HG02840 (cell line): ENCODE measurements around the gene GLB1L3.

Source experiments
- ATAC-seq: cut with Tn5 transposase; IDR thresholded peaks from one replicate; pipeline ENCODE4 v1.9.1; 2021; ENCODE audit warnings: mild to moderate bottlenecking, moderate library complexity, moderate number of reproducible peaks; ENCODE audit not compliant: unreplicated experiment, low FRiP score

GLB1L3 gene, protein sequence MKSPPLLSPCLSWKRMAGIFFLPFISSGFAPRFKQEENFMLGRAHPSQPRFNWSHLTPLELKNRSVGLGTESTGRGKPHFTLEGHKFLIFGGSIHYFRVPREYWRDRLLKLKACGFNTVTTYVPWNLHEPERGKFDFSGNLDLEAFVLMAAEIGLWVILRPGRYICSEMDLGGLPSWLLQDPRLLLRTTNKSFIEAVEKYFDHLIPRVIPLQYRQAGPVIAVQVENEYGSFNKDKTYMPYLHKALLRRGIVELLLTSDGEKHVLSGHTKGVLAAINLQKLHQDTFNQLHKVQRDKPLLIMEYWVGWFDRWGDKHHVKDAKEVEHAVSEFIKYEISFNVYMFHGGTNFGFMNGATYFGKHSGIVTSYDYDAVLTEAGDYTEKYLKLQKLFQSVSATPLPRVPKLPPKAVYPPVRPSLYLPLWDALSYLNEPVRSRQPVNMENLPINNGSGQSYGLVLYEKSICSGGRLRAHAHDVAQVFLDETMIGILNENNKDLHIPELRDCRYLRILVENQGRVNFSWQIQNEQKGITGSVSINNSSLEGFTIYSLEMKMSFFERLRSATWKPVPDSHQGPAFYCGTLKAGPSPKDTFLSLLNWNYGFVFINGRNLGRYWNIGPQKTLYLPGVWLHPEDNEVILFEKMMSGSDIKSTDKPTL

DNA sequence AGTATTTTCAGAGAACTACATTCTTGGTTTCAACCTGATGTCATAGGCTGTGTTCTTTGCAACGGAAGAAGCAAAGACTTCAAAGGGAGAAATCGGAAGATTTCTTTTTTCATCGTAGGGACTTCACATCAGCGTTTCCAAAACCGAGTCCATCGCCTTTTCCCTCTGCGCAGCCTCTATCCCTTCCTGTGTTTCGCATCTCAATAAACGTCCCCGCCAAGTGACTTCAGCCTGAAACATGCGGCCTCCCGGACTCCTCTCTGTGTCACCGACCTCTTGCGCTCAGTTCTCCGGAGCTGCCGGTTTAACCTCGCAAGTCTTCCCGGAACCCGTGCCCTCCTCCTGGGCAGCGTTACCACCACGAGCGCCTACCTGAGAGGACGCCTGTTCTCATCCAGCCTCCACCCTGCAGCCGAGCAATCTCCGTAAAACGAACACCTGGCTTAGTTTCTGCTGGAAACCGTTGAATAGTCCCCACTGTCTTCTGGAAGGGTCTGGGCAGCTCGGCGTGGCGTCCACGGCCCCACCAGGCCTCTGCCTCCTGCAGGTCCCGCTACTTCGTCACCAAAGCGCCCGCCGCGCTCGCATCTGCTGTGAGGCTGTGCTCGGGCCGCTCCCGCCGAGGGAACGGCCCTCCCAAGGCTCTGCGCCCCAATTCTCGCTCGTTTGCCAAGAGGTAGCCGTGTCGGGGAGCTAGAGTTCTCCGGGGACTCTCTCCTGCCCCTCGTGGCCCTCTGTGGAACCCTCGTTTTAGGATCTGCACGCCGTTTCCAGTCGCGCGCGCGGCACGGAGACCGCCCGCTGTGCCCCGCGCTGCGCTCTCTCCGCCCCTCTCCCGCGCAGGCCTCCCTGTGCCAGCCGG, at the start of gene GLB1L3:
Gene GLB1L3, plus strand, starts transcription at position 846 of the 862 bp plus-strand sequence. CDS start 362 bp downstream, outside the sequence.
- ATAC-seq = peak; percentile 73

DNA sequence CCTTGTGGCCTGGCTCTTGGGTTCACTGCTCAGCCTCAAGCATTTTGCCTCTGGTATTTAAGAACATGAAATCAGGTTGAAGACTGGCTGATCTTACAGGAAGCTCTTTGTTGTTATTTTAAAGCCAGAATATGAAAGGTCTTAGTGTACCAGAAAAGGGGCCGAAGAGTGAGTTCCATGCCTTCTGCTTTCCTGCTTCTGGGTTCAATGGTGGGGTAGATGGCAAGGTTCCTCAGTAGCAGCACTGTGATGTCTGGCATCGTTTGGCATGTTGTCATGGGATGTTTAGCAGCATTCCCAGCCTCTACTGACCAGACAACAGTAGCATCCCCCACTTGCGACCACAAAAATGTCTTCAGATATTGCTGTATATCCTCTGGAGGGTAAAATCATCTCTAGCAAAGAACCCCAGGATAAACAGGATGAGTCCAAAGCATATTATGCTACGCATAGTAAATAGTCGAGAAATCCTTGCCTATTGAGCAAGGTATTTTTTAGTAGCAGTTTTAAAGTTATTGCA, 49.3 kb upstream of the GLB1L3 start:
- ATAC-seq = no peak

DNA sequence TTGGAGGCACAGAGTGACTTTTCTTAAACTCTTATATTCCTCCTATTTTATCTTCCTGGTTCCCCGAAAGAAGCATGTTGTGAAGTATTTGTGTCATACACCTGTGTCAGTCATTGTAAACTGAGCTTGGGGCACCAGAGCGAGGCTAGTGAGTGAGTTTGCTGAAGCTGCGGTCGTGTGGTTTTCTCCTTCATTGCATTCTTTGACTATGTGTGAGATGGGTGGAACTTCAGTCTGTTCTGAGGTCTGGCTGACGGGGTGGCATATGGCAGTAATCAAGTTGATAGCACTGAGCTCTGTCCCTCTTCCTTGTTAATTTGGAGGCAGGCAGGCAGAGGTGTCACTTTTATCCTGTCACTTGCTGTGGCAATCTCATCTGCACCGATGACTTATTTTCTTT, 47.6 kb upstream of the GLB1L3 start:
- peak; percentile 46 for ATAC-seq

DNA sequence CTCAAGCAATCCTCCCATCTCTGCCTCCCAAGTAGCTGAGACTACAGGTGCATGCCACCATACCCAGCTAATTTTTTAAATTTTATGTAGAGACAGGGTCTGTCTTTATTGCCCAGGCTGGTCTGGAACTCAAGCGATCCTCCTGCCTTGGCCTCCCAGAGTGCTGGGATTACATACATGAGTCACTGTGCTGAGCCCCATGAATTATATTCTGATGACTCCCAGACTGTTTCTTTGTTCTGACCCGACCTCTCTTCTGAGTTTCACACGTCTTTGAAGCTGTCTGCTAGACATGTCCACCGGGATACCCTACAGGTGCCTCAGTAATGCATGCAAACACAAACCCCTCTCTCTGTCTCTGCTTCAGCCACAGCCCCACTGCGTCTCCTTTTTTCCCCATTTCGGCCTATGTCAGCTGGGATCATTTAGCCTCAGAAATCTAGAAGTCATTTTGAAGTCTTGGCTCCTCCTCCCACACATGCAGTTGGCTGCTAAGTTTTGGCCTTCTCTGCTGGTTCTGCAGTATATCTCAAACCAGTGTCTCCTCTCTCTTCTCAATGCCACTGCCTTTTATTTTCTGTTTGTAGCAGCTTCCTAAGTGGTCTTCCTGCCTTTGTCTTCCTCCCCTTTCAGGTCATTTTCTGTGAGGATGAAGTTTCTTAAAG, 46.9 kb upstream of the GLB1L3 start:
- ATAC-seq = no peak

DNA sequence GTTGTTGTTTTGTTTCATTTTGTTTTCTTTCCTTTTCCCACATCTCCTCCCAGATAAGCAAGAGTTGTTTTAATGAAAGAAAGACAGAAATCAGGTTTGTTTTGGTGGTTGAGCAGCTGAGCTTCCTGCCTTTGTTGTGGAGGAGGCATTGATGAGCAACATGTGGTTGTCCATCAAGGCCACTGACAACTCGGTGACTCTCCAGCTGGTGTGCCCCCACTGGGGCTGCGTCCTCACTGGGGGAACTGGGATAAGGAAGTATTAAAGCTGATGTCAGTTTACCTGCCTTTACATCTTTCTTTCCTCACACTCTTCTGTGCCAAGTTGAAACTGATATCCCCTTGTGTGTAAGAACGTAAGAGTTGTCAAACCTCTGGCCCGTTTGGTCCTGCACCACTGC, 45.8 kb upstream of the GLB1L3 start:
- no peak for ATAC-seq

DNA sequence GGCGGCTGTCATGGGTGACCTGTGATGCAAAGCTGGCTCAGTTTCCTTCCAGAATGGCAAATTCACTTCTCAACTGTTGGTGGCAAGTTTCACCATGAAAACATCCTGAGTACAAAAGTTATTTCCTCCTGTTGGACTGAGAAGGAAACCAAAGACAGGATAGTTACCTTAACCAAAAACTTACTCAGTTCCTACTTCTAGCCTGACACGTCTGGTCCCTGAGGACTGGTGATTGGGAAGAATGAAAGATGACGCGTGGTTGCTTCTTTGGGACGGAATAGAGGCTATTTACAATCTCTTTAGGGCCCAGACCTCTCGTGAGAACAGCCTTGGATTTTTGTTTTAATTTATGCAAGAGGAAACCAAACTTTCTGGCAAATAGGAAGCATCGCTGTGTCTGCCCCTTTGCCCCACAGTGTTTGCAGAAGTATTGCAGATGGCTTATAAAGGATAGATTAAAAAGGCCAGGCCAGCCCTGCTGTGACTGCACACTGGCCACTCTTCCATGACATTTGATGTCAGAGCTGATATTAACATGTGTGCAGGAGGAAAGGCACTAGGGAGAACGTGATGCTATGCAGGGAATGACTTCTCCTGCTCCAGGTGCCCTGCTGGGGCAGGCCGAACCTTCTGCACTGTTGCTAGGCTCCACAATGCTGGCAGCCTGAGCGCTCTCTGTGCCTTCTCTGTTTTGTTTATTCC, 44.1 kb upstream of the GLB1L3 start:
- ATAC-seq = no peak

DNA sequence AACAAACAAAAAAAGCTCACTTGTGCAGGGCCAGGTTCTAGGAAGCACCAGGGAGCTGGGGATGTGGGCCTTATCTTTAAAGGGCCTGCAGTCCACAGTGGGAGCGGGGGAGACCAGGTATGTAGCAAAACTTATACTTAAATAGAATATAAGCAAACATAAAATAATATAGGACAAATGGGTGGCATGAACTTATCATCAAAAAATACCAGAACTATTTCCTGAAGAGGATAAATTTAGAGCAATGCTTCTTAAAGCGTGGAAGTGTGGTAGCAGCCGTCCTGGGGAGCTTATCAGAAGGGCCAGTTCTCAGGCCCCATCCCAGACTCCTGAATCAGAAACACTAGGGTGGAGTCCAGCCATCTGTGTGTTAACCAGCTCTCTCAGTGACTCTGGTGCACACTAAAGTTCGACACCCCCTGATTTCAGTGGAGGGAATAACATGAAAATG, 42.4 kb upstream of the GLB1L3 start:
- no peak for ATAC-seq

DNA sequence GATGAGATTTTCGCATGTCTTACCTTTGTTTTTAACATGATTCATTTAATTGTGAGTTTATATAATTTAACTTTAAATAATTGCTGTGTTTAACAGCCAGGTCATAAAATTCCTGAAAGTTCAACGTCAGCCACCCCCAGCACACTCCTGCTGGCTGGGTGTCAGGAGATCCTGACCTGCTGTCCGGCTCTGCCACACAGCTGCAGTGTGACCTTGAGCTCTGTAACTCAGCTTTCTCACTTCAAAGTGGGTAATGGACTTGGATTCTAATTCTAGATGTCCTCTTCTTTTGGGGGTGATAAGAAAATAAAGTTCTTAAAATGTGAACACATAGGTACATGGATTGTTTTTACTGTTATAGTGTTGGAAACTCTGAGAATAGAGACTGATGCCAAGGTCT, 40.8 kb upstream of the GLB1L3 start:
- no peak for ATAC-seq

DNA sequence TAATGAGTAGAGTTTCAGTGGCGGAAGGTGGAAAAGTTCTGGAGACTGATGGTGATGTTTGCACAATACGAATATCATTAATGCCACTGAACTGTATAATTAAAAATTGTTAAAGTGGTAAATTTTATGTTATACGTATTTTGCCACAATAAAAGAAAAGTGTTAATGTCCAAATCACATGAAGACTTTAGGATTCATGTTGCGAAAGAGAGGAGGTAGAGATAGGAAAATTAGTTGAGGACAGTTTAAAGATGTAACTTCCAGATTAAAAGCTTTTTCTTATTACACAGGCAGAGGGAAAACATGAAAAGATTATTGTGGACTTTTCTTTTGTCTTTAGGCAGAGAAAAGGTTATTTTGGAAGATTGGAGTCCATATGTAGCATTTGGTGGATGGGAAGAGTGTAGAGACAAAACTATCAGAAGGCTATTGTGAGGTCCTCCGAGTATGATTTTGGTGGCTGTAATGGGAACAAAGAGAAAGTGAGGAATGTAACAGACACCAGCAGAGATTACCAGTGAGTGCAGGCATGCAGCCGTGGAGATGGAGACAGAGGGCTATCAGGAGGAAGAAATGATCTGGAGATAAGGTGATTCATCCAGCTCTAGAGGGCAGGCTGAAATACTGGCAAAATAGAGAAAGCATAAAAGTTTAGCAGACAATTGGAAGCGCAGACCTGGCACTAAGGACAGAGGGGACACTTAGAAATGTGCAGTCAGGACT, 39.2 kb upstream of the GLB1L3 start:
- ATAC-seq = no peak

DNA sequence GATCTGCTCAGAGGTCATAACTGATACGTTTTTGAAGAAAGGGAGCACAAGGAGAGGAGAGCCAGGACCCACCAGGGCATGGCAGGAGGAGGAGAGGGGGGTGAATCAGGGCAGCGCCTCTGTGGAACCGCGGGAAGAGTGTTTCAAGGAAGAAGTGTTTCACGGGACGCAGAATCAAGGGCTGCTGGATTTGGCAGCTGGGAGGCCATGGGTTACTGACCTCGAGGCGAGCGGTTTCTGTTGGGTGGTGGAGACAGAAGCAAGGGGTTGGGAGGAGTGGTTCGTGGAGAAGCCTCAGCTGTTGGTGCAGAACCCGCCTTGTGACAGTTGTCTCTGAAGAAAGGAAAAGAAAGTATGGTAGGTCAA, 38.6 kb upstream of the GLB1L3 start:
- no peak for ATAC-seq

DNA sequence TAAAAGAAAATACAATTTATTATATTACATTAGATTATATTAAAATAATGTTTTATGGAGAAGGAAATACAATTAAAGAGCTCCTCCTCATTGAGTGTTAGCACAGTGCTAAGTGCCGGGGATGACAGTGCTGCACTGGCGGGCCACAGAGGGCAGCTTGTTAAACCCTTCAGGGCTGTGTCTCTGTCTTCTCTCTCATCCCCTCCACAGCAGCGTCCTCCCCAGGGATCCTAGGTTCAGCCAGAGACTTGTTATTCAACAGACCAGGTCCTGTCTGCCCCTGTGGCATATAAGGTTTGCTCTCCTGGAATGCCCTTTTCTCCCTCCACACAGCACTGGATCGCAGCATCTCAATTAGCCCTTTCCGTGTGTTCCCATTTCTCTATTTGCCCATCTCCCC, 37.2 kb upstream of the GLB1L3 start:
- ATAC-seq = no peak

DNA sequence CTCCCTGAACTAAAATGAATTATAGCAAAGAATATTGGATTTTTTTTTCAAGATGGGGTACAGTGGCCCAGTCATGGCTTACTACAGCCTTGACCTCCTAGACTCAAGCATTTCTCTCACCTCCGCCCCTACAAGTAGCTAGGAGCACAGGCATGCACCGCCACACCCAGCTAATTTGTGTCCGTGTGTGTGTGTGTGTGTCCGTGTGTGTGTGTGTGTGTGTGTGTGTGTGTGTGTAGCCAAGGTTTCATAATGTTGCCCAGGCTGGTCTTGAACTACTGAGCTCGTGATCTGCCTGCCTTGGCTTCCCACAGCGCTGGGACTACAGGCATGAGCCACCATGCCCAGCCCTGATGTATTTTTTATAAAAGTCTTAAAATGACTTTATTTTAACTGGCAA, 35.6 kb upstream of the GLB1L3 start:
- ATAC-seq = no peak

DNA sequence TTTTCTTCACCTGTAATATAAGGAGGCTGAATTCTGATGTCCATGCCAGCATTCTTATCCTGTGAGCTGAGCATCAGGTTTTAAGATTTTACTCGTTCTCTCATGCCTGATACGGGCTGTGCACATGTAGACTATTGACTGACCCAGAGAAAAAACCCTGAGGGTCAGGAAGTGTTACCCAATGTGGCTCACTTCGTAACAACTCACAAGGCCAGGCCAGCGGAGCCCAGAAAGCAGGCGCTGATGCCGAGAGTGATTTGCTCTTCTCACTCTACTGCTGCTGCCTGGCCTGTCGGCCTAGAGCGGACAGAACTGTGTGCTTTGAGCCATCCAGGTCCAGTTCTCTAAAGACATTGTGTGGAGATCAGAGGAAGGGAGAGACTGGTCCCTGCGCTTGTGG, 33.8 kb upstream of the GLB1L3 start:
- no peak for ATAC-seq

DNA sequence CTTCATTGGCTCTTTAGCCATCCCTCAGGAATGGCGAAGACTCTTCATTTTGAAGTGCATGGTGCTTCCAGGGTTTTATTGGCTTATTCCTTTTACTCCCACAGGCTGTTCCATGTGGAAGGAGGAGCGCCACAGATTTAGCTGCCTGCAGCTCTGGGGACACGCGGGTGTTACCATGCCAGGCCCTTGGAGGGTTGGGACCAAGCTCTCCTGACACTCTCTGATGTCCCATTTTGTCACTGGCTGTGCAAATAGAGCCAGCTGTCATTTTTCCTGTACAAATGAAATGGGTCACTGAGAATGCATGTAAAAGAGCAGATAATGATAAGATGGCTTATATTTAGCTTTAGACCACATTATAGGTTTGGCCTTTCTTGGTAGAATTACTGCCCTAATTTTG, 32.3 kb upstream of the GLB1L3 start:
- no peak for ATAC-seq

DNA sequence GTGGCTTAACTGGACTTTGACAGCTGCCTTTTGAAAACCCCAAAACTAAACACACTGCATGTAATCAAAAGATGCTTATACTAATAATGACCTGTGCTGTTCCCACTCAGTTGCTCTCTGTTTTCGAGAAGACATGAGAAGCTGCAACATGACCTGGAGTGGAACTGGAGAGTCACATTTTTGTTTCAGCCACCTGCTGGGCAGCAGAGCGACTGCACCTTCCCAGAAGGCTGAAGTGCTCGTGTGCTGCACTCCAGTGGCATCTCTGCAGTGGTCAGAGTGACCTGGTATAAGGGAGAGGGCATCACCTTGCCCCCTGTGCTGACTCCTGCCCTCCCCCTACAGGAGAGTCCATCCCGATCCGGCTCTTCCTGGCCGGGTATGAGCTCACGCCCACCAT, 31.6 kb upstream of the GLB1L3 start:
- peak; percentile 72 for ATAC-seq

DNA sequence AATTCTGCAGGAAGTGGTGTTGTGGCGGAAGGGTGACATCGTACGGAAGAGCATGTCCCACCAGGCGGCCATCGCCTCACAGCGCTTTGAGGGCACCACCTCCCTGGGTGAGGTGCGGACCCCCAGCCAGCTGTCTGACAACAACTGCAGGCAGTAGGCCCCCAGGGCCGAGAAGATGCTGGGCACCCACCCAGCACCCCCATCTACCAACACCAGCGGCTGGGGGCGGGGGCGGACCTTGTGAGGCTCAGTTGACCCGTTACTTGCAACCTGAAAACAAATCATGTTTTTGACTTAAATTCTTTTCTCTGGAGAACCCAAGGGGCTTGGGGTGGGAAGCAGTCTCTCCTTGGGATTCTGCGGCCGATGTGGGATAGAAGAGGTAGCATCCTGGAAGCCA, 30.7 kb upstream of the GLB1L3 start:
- ATAC-seq = no peak

DNA sequence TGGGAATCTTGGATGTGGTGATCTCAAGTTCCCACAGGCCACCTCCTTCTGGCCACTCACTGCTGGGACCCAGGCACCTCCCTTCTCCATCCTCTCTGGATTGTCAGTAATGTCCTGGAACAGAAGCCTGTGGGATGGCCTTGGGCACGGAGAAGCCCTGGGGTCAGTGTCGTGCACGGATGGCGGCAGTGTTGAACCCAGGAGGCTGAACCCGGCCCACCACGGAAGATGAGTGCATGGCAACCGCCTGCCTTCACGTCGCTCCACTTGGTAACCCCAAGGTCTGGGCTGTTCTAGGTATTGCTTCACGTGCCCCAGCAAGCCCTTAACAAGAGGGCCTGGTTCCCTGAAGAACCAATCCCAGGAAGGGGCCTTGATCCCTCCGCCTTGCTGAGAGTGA, 30.1 kb upstream of the GLB1L3 start:
- ATAC-seq = no peak

DNA sequence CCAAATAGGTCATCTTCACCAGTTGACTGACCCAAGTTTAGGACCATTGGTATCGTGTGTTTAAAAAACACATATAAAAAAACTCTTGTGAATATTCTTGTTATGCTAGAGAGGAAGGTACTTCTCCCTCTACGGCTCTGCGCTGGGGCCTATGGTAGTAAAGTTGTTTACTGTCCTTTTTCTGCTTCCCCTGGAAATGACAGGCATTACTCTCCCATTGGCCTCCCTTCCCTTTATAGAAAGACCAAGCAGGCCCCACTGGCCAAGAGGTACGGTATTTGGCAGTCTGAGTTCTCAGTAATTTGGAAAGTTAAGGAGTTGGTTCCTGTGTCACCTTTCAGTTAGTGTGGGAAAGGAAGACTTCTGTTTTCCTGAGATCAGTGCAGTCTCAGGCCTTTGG, 29.5 kb upstream of the GLB1L3 start:
- ATAC-seq = no peak

DNA sequence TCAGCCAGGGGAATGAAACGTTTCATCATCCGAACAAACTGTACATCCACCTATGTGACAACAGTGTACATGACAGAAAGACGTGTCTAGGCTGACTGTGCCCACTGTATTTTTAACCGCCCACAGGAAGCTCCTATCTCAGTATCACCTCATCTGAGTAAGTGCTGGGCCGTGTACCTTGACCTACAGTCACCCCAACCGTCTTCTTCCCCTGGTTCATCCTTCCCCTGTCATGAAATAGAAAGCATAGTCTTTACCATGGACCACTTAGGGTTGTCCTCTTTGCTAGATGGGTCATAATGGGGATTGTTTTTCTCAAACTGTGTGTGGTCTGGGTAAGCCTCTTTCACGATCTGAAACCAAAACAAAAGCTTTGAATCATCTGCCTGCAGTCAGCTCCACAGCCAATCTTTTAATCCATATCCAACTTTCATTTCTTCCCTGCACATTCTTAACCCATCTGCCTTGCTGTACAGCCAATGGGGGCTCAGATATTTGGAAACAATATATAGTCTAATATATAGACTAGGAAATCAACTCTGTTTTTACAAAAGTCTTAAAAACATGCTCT, 27.2 kb upstream of the GLB1L3 start:
- no peak for ATAC-seq
